GM21360 (cell line): Measurements from ENCODE around the gene CATSPER3.
"Not testable (repeated sequence)": the region's sequence is repeated elsewhere in the genome, so short reads cannot be mapped to it uniquely, and the experiment has no call there.

Experiments used
- ATAC-seq: cut with Tn5 transposase; IDR thresholded peaks from one replicate; pipeline ENCODE4 v1.9.1; 2021; ENCODE audit warnings: mild to moderate bottlenecking, moderate library complexity; ENCODE audit not compliant: unreplicated experiment

CATSPER3 gene

GRCh38 chr5:134969166-134969565 is 1.5 kb downstream of the CATSPER3 start:
- ATAC-seq, result no peak

- ATAC-seq, result no peak
Measured at GRCh38 chr5:134975078-134975715, 7.5 kb downstream of the CATSPER3 start.

- no peak for ATAC-seq
Measured at GRCh38 chr5:134975843-134976242, 8.1 kb downstream of the CATSPER3 start.

GRCh38 chr5:134976841-134977240 is 9.1 kb downstream of the CATSPER3 start:
- no peak for ATAC-seq

- ATAC-seq, result no peak
Measured at GRCh38 chr5:134979416-134979815, 11.7 kb downstream of the CATSPER3 start.

- no peak for ATAC-seq
Measured at GRCh38 chr5:134982230-134982629, 14.5 kb downstream of the CATSPER3 start.

GRCh38 chr5:134989266-134989830 is 21.6 kb downstream of the CATSPER3 start:
- ATAC-seq, result no peak

- ATAC-seq, result not testable (repeated sequence)
Measured at GRCh38 chr5:134990183-134990582, 22.5 kb downstream of the CATSPER3 start.

GRCh38 chr5:134992148-134992547 is 24.4 kb downstream of the CATSPER3 start:
- ATAC-seq, result no peak

- ATAC-seq, result no peak
Measured at GRCh38 chr5:134993161-134993560, 25.5 kb downstream of the CATSPER3 start.

- ATAC-seq, result no peak
Measured at GRCh38 chr5:134994560-134995156, 27.0 kb downstream of the CATSPER3 start.

GRCh38 chr5:134995850-134996402 is 28.2 kb downstream of the CATSPER3 start:
- no peak for ATAC-seq

- ATAC-seq, result no peak
Measured at GRCh38 chr5:134997015-134997414, 29.3 kb downstream of the CATSPER3 start.

- ATAC-seq, result not testable (repeated sequence)
Measured at GRCh38 chr5:134998068-134998467, 30.4 kb downstream of the CATSPER3 start.

GRCh38 chr5:135004376-135004775 is 36.7 kb downstream of the CATSPER3 start:
- no peak for ATAC-seq

- no peak for ATAC-seq
Measured at GRCh38 chr5:135005076-135005475, 37.4 kb downstream of the CATSPER3 start.

- ATAC-seq, result no peak
Measured at GRCh38 chr5:135007305-135007704, 39.6 kb downstream of the CATSPER3 start.

GRCh38 chr5:135007749-135008363 is 40.1 kb downstream of the CATSPER3 start:
- ATAC-seq, result no peak

- ATAC-seq, result no peak
Measured at GRCh38 chr5:135008556-135008955, 40.8 kb downstream of the CATSPER3 start.

GRCh38 chr5:135008981-135009735 is 41.5 kb downstream of the CATSPER3 start:
- no peak for ATAC-seq
